Glutamatergic neuron (in vitro differentiated cells): ENCODE data around the gene ZNF223. TPM values are rescaled to one million over a fixed set of nuclear protein-coding genes. Genes with fewer than 3 reads are reported as not detected.

Experiments used
- DNase-seq: peaks from one replicate; pipeline ENCODE4 v3.0.0; 2022
- H3K27ac Mint-ChIP-seq: one replicate; pipeline ENCODE4 v1.8.0; 2020; ENCODE audit warnings: mild to moderate bottlenecking, mixed read lengths, inconsistent platforms; ENCODE audit not compliant: unreplicated experiment
- H3K27me3 Mint-ChIP-seq: one replicate; pipeline ENCODE4 v1.8.0; 2020; ENCODE audit warnings: mild to moderate bottlenecking, moderate library complexity, mixed read lengths, inconsistent platforms; ENCODE audit not compliant: unreplicated experiment
- H3K36me3 Mint-ChIP-seq: one replicate; pipeline ENCODE4 v1.8.0; 2020; ENCODE audit warnings: mild to moderate bottlenecking, mixed read lengths, inconsistent platforms; ENCODE audit not compliant: unreplicated experiment
- H3K4me1 Mint-ChIP-seq: one replicate; pipeline ENCODE4 v1.8.0; 2020; ENCODE audit warnings: mild to moderate bottlenecking, low read depth, mixed read lengths, inconsistent platforms; ENCODE audit not compliant: unreplicated experiment
- H3K4me3 Mint-ChIP-seq: one replicate; pipeline ENCODE4 v1.8.0; 2020; ENCODE audit warnings: mild to moderate bottlenecking, mixed read lengths, inconsistent platforms; ENCODE audit not compliant: unreplicated experiment
- H3K9me3 Mint-ChIP-seq: one replicate; pipeline ENCODE4 v1.8.0; 2020; ENCODE audit warnings: mild to moderate bottlenecking, moderate library complexity, mixed read lengths, inconsistent platforms; ENCODE audit not compliant: unreplicated experiment
- CTCF ChIP-seq: fragments of 200-600 bp; sonication (generic); IDR thresholded peaks from one replicate; pipeline ENCODE4 v1.5.0; 2021; ENCODE audit not compliant: partially characterized antibody, unreplicated experiment
- long read RNA-seq: library from polyadenylated mRNA; unstranded; transcript quantifications from one replicate; pipeline ENCODE4 v2.0.0, GENCODE V29; 2020; ENCODE audit not compliant: unreplicated experiment
- total RNA-seq: library from RNA; stranded (reverse); fragmentation: NEBNext Ultra II Directional; extraction: Animal tissue kit (Norgen Biotek cat#: 25700); gene quantifications from one replicate; pipeline ENCODE4 v1.2.1, GENCODE V29; 2021; ENCODE audit not compliant: unreplicated experiment

ZNF223 gene
- total RNA-seq, result 7.6 TPM
- long read RNA-seq, transcript ZNF223-201 (5 exons, 2,418 nt), result major isoform, 5 of 6 reads
- long read RNA-seq, partial matches to known transcripts, result 0 of 6 reads
- long read RNA-seq, other reads (novel, unspliced or antisense), result 1 of 6 reads

DNA sequence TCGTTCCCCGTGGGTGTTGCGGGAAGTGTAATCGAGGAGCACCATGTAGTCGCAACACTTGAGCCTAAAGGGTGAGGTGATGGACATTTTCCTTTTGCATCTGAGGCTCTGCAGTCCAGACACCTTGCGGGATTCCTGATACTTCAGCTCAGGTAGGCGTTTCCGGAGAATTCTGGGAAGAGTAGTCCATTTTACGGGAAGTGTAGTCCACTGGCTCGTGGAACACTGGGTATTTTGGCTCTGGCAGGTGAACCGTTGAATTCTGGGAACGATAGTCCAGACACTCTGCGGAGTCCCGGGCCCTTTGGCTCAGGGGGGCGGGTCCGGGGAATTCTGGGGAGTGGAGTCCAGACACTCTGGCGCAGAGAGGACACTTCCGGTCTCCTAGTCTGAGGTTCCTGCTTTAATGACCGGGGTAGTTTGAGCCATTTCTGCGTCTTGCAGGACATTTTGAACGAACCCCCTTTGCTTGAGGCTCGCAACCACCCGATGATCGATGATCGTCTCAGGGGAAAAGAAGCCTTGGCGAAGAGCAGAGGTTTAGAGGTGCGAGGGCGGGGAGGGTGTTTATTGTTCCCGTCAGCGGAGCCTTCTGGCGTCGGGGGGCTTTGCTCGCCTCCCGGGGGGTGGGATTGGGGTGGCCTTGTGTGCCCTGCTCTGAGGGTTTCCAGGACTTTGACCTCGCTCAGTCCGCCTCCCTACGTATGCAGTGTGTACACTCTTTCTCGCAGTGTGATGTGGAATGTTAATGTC is at the start of gene ZNF223:
ZNF223 (plus strand) TSS at position 387 of the 753 bp plus-strand sequence. CDS start 3,141 bp downstream, outside the sequence.
- Mint-ChIP-seq H3K27ac (peak within 1 kb of the TSS; percentile 87), H3K4me1 (no peaks in the 10 kb centered on the region), H3K9me3 (peaks cover 5% of the 10 kb centered on the region), H3K4me3 (peak within 1 kb of the TSS; percentile 100), H3K27me3 (no peaks in the 10 kb centered on the region), H3K36me3 (peaks cover 21% of the 10 kb centered on the region)
- peak; percentile 94 for DNase-seq
- TF ChIP-seq CTCF, result no peak

- Mint-ChIP-seq H3K27me3 (peaks cover 1% of the 10 kb centered on the region), H3K27ac (no peak overlapping the region), H3K9me3 (peaks cover 3% of the 10 kb centered on the region), H3K4me1 (peaks cover 3% of the 10 kb centered on the region), H3K4me3 (peak overlapping the region; percentile 99), H3K36me3 (peaks cover 7% of the 10 kb centered on the region)
- DNase-seq, result no peak
- no peak for TF ChIP-seq CTCF
Observed at GRCh38 chr19:44002212-44002565, 49.6 kb upstream of the ZNF223 start.

DNA sequence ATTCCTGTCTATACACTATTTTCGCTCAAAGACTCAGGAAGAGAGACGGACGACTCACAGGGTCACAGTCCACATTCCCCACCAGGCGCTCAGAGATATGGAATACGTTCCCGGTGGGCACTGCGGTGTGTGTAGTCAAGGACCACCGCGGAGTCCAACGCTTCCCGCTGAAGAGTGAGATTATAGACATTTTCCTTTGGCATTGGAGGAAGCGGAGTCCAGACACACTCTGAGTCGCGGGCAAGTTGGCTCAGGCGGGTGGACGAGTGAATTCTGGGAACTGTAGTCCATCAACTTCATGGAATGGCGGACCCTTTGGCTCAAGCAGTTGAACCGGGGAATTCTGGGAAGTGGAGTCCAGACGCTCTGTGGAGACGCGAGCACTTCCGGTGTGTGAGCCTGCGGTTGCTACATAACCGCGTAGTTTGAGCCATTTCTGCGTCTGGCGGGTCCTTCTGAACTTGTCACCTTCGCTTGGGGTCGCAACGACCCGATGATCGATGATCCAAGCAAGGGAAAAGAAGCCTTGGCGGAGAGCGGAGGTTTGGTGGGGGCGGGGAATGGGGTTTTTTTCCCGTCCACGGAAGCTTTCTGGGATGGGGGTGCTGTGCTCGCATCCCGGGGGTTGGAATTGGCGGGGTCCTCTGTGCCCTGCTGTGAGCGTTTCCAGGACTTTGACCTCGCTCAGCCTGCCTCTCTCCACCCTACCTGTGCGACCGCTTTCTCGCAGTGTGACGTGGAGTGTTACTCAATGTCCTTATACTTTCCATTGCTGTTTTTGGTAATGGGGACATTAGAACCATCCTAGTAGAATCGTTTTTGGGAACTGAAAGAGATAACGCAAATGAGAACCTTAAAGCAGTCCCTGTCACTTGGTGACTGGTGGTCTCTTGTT is 49.0 kb upstream of the ZNF223 start, which contains the start of gene ZNF230:
ZNF230 (plus strand) TSS at position 392 of the 895 bp plus-strand sequence. CDS start 4,122 bp downstream, outside the sequence.
- peak within 1 kb of the TSS; percentile 99 for H3K4me3 Mint-ChIP-seq
- peak within 1 kb of the TSS; percentile 66 for H3K27ac Mint-ChIP-seq
- peaks cover 9% of the 10 kb centered on the region for H3K36me3 Mint-ChIP-seq
- no peak for TF ChIP-seq CTCF
- H3K9me3 Mint-ChIP-seq, result peaks cover 5% of the 10 kb centered on the region
- H3K27me3 Mint-ChIP-seq, result peaks cover 3% of the 10 kb centered on the region
- peaks cover 3% of the 10 kb centered on the region for H3K4me1 Mint-ChIP-seq
- peak; percentile 84 for DNase-seq

GRCh38 chr19:44003461-44004009 is 48.3 kb upstream of the ZNF223 start:
- H3K9me3 Mint-ChIP-seq, result peaks cover 4% of the 10 kb centered on the region
- no peak for DNase-seq
- no peak overlapping the region for H3K27ac Mint-ChIP-seq
- H3K36me3 Mint-ChIP-seq, result peaks cover 14% of the 10 kb centered on the region
- H3K4me1 Mint-ChIP-seq, result peaks cover 3% of the 10 kb centered on the region
- peak overlapping the region; percentile 99 for H3K4me3 Mint-ChIP-seq
- no peak for TF ChIP-seq CTCF
- H3K27me3 Mint-ChIP-seq, result peaks cover 3% of the 10 kb centered on the region
